GM12892 (cell line): Measurements from ENCODE around the gene KLF3.

ENCODE experiments used
- POLR2A ChIP-seq: IDR thresholded peaks from 2 replicates; pipeline ENCODE4 v1.6.1; 2011; ENCODE audit warnings: low read depth, low read length, control low read depth
- POLR2AphosphoS5 ChIP-seq: IDR thresholded peaks from 2 replicates; pipeline ENCODE4 v1.6.1; 2011; ENCODE audit warnings: low read depth, low read length, control low read depth
- TAF1 ChIP-seq: IDR thresholded peaks from 2 replicates; pipeline ENCODE4 v1.6.1; 2011; ENCODE audit warnings: low read depth, mild to moderate bottlenecking, control low read depth, low read length, borderline replicate concordance

DNA sequence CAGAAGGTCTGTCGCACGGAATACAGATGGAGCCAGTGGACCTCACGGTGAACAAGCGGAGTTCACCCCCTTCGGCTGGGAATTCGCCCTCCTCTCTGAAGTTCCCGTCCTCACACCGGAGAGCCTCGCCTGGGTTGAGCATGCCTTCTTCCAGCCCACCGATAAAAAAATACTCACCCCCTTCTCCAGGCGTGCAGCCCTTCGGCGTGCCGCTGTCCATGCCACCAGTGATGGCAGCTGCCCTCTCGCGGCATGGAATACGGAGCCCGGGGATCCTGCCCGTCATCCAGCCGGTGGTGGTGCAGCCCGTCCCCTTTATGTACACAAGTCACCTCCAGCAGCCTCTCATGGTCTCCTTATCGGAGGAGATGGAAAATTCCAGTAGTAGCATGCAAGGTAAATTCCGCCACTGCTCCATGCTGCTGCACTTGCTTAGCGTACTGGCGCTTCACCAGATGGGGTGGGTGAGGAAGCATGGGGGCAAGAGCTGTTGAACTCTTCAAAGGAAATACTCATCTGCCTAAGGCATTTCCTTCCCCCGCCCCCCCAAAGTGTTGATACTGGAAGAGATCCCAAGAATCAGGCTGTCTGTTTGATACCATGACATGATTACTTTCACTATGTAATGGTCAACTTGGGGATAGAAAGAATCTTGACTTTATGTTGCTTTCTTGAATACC lies 24.8 kb downstream of the KLF3 start:
- TF ChIP-seq POLR2A (no peak), POLR2AphosphoS5 (no peak), TAF1 (no peak)
